ENCODE data around the gene HES6.

DNA sequence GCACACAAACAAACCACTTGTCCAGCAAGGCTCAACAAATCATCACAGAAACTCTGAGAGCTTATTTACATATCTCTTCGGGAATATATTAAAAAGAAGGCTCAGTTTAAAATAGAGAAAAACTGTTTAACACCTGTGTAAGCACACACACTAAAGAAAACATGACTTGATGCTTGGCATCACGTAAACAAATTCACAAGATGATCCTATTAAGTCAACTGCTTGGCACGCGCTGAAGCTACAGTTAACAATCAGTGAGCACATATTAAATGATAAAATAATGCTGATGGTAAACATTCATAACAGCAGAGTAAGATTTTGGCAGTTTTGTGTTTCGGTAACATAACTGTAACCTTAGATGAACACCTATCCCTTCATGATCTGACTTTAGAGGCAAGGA is 4.3 kb upstream of the HES6 start:
- TF ChIP-seq, protein P1, sequence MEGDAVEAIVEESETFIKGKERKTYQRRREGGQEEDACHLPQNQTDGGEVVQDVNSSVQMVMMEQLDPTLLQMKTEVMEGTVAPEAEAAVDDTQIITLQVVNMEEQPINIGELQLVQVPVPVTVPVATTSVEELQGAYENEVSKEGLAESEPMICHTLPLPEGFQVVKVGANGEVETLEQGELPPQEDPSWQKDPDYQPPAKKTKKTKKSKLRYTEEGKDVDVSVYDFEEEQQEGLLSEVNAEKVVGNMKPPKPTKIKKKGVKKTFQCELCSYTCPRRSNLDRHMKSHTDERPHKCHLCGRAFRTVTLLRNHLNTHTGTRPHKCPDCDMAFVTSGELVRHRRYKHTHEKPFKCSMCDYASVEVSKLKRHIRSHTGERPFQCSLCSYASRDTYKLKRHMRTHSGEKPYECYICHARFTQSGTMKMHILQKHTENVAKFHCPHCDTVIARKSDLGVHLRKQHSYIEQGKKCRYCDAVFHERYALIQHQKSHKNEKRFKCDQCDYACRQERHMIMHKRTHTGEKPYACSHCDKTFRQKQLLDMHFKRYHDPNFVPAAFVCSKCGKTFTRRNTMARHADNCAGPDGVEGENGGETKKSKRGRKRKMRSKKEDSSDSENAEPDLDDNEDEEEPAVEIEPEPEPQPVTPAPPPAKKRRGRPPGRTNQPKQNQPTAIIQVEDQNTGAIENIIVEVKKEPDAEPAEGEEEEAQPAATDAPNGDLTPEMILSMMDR (conservative IDR thresholded peaks at IDR 0.05; ENCODE audit: low read length) = no peak
- no peak for TF ChIP-seq EZH2phosphoT487 (IDR thresholded peaks at IDR 0.05; ENCODE audit: borderline replicate concordance, low read depth, low read length)
